H1 (cell line): ENCODE data around the gene TRAF4. TPM values are rescaled to one million over a fixed set of nuclear protein-coding genes. Genes with fewer than 3 reads are reported as not detected.

Source experiments
- EP300 ChIP-seq, 2 experiments: IDR thresholded peaks; 1 replicate in 1 of 2; 2 replicates in 1 of 2; pipeline ENCODE4 v1.6.1; 2011 to 2012; ENCODE audit warnings: low read depth in 2 of 2, low read length in 2 of 2, mild to moderate bottlenecking in 2 of 2, borderline replicate concordance in 1 of 2, inconsistent platforms in 1 of 2, moderate library complexity in 1 of 2
- HDAC2 ChIP-seq, 2 experiments: fragments of 300-600 bp in 1 of 2; sonication (generic) in 1 of 2; IDR thresholded peaks; 2 replicates each; pipeline ENCODE4 v1.6.1; 2011 to 2012; ENCODE audit warnings: low read depth in 2 of 2, low read length in 2 of 2, mild to moderate bottlenecking in 2 of 2, moderate library complexity in 2 of 2, borderline replicate concordance in 1 of 2, inconsistent platforms in 1 of 2
- polyA plus RNA-seq, 7 experiments: library from polyadenylated mRNA; depleted of rRNA in 3 of 7; stranded (reverse) in 5 of 7; unstranded in 2 of 7; fragments of >200 nt in 5 of 7; fragments of 200-250 nt in 2 of 7; gene quantifications; 1 replicate in 5 of 7; 2 replicates in 1 of 7; 4 replicates in 1 of 7; pipeline versions ENCODE4 v1.2.1 to v1.2.3, GENCODE V29; 2011 to 2013; ENCODE audit warnings: missing spikeins in 2 of 7, mixed read lengths in 2 of 7
- total RNA-seq: library from RNA; stranded (reverse); fragmentation: NEBNext Ultra II Directional; extraction: Animal tissue kit (Norgen Biotek cat#: 25700); gene quantifications from 2 replicates; pipeline ENCODE4 v1.2.1, GENCODE V29; 2021

TRAF4 gene
- total and polyA plus RNA-seq, 2 of the 8 experiments (the other 6 are each of a cell fraction or from before 2014, with no cell fraction given) = 167 to 170 TPM

DNA sequence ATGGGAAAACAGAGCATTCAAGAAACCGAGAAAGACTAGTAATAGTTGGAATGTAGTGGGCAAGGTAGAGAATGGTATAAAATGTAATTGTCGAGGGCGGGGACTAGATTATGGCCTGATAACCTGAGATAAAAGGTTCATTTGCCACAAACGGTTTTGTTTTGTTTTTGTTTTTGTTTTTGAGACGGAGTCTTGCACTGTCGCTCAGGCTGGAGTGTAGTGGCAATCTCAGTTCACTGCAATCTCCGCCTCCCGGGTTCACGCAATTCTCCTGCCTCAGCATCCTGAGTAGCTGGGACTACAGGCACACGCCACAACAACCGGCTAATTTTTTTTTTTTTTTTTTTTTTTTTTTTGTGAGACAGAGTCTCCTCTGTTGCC lies 13.9 kb upstream of the TRAF4 start (continued):
- TF ChIP-seq HDAC2 (IDR thresholded peaks at IDR 0.05; ENCODE audit: borderline replicate concordance in 1 of 2, low read depth in 2 of 2, low read length in 2 of 2) = no peak
- no peak for TF ChIP-seq EP300 (IDR thresholded peaks at IDR 0.05; ENCODE audit: borderline replicate concordance in 1 of 2, low read depth in 2 of 2, low read length in 2 of 2)
